Panc1 (cell line): Measurements from ENCODE around the gene ANKRD30A. TPM values are rescaled to one million over a fixed set of nuclear protein-coding genes. Genes with fewer than 3 reads are reported as not detected.

Experiments
- ATAC-seq: fragments of 200-7000 bp; cut with Tn5 transposase; 2 replicates; pipeline ENCODE4 v1.9.1; 2020; ENCODE audit warnings: mild to moderate bottlenecking, moderate library complexity
- BruUV-seq: library from RNA; stranded (reverse); fragments of 400-500 nt; replicated peaks from 2 replicates; lab custom pipeline; 2021; lab: Mats Ljungman, UMichigan
- CTCF ChIA-PET: fragments of 300-600 bp; sonication (Branson Sonifier 250); formaldehyde crosslinking; loops from one replicate; lab custom pipeline; 2022; ENCODE audit warnings: antibody characterized with exemption; lab: Charles Lee
- POLR2A ChIA-PET: fragments of 300-600 bp; sonication (Branson Sonifier 250); formaldehyde crosslinking; loops from one replicate; lab custom pipeline; 2022; ENCODE audit warnings: antibody characterized with exemption; lab: Charles Lee
- DNase-seq: peaks from one replicate; pipeline ENCODE4 v3.0.0-alpha.2; 2010; ENCODE audit warnings: low read depth, low spot score
- H3K27ac ChIP-seq: 2 replicates; pipeline ENCODE4 v1.5.1; 2011; ENCODE audit warnings: mild to moderate bottlenecking, low read length, inconsistent platforms
- H3K27me3 ChIP-seq: fragments of 200-500 bp; sonication (Bioruptor generic); 2 replicates; pipeline ENCODE4 v1.6.0; 2014; ENCODE audit warnings: low read length, inconsistent platforms; ENCODE audit not compliant: control insufficient read depth, insufficient read depth
- H3K36me3 ChIP-seq: fragments of 200-500 bp; sonication (Bioruptor generic); 2 replicates; pipeline ENCODE4 v1.5.1; 2014; ENCODE audit warnings: inconsistent platforms, mild to moderate bottlenecking, low read length, moderate library complexity; ENCODE audit not compliant: control insufficient read depth, insufficient read depth
- H3K4me1 ChIP-seq: 2 replicates; pipeline ENCODE4 v1.5.1; 2011; ENCODE audit warnings: inconsistent platforms, mild to moderate bottlenecking, low read length, moderate library complexity; ENCODE audit not compliant: control insufficient read depth, insufficient read depth
- H3K4me3 ChIP-seq, 2 experiments: 2 replicates each; pipeline ENCODE4 v1.5.1; 2011 to 2012; ENCODE audit warnings: low read depth in 2 of 2, low read length in 2 of 2, mild to moderate bottlenecking in 2 of 2, inconsistent platforms in 1 of 2, moderate library complexity in 1 of 2
- H3K9me3 ChIP-seq: fragments of 200-500 bp; sonication (Bioruptor generic); 2 replicates; pipeline ENCODE4 v1.5.1; 2014; ENCODE audit warnings: low read depth, mild to moderate bottlenecking, inconsistent platforms, low read length, moderate library complexity; ENCODE audit not compliant: control insufficient read depth, insufficient read depth
- CTCF ChIP-seq: fragments of 450-650 bp; IDR thresholded peaks from 2 replicates; pipeline ENCODE4 v1.5.1; 2017; ENCODE audit warnings: mild to moderate bottlenecking
- POLR2AphosphoS5 ChIP-seq: IDR thresholded peaks from 2 replicates; pipeline ENCODE4 v1.6.1; 2012; ENCODE audit warnings: mild to moderate bottlenecking, low read depth, low read length, moderate library complexity
- REST ChIP-seq, 2 experiments: IDR thresholded peaks; 2 replicates each; pipeline ENCODE4 v1.6.1; 2011 to 2012; ENCODE audit warnings: low read depth in 2 of 2, control low read depth in 1 of 2, low read length in 1 of 2, mild to moderate bottlenecking in 1 of 2, moderate library complexity in 1 of 2; ENCODE audit not compliant: insufficient read depth in 1 of 2
- SIN3A ChIP-seq: IDR thresholded peaks from 2 replicates; pipeline ENCODE4 v1.6.1; 2012; ENCODE audit warnings: low read depth, mild to moderate bottlenecking, low read length, moderate library complexity, borderline replicate concordance; ENCODE audit not compliant: insufficient read depth
- TCF7L2 ChIP-seq: IDR thresholded peaks from 2 replicates; pipeline ENCODE4 v1.6.1; 2011; ENCODE audit warnings: mild to moderate bottlenecking, low read depth, low read length, inconsistent platforms
- in situ Hi-C: cut with HindIII; loops from 2 replicates; pipeline ENCODE4 v1.10.0; 2016; ENCODE audit warnings: low sequenced_read_pairs, low pct_unique_long_range_greater_than_20kb
- intact Hi-C: fragments of 100-400 bp; cut with micrococcal nuclease; formaldehyde crosslinking; loops from one replicate; pipeline ENCODE4 v1.10.0; 2022; ENCODE audit not compliant: unreplicated experiment
- total RNA-seq: library from RNA; stranded (reverse); gene quantifications from one replicate; pipeline ENCODE4 v1.2.1, GENCODE V29; 2021; ENCODE audit not compliant: unreplicated experiment

Gene ANKRD30A
- total RNA-seq, 1 experiment from 2014 or later: not detected

GRCh38 chr10:37285063-37285462 is 159.7 kb downstream of the ANKRD30A start:
- H3K4me3 ChIP-seq: no peak overlapping the region
- H3K27ac ChIP-seq: no peak overlapping the region
- DNase-seq: no peak
- H3K4me1 ChIP-seq: no peaks in the 10 kb centered on the region
- POLR2A ChIA-PET: no interaction called here
- H3K36me3 ChIP-seq: no peaks in the 10 kb centered on the region
- TF ChIP-seq REST (IDR thresholded peaks at IDR 0.05; ENCODE audit: insufficient read depth in 1 of 2, low read depth in 2 of 2, low read length in 1 of 2): no peak
- TF ChIP-seq TCF7L2: no peak
- H3K27me3 ChIP-seq: no peaks in the 10 kb centered on the region
- in situ Hi-C loops (no loop called here), intact Hi-C loops (no loop called here)
- no TSS peak for BruUV-seq
- no peaks in the 10 kb centered on the region for H3K9me3 ChIP-seq
- no peak for ATAC-seq
- CTCF ChIA-PET: no interaction called here

- Histone ChIP-seq H3K27ac (no peak overlapping the region), H3K27me3 (no peaks in the 10 kb centered on the region), H3K4me3 (no peak overlapping the region), H3K4me1 (no peaks in the 10 kb centered on the region), H3K9me3 (no peaks in the 10 kb centered on the region), H3K36me3 (no peaks in the 10 kb centered on the region)
- ATAC-seq (no peak), DNase-seq (no peak)
- ChIA-PET POLR2A (no interaction called here), CTCF (no interaction called here)
- in situ Hi-C loops (no loop called here), intact Hi-C loops (no loop called here)
- no TSS peak for BruUV-seq
- TF ChIP-seq CTCF: no peak
- no peak for TF ChIP-seq POLR2AphosphoS5
- no peak for TF ChIP-seq SIN3A
- 0 out of 2 replicates have a peak, but pooled peaks have one; percentile 41 for TF ChIP-seq TCF7L2
These were observed 164.6 kb downstream of the ANKRD30A start for GRCh38 chr10:37289833-37290464.

DNA sequence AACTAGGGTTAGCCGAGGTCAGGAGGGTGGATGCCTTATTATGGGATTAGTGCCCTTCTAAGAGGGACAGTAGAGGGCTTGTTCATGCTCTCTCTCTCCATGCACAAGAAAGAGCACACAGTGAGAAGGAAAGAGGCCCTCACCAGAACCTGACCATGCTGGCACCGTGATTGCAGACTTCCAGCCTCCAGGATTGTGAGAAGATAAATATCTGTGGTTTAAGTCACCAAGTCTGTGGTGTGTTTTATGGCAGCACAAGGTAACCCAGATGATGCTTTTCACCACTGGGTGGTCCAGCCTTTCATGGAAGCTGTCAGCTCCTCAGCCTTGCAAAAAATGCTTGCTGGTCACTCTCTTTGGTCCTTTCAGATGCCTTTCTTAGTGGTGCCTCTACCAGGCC is 175.9 kb downstream of the ANKRD30A start:
- Histone ChIP-seq H3K9me3 (no peaks in the 10 kb centered on the region), H3K27ac (no peak overlapping the region), H3K4me1 (no peaks in the 10 kb centered on the region), H3K27me3 (no peaks in the 10 kb centered on the region), H3K36me3 (no peaks in the 10 kb centered on the region), H3K4me3 (no peak overlapping the region)
- in situ Hi-C loops: no loop called here
- BruUV-seq: no TSS peak
- DNase-seq: no peak
- ChIA-PET CTCF (no interaction called here), POLR2A (no interaction called here)
- no peak for TF ChIP-seq CTCF
- TF ChIP-seq TCF7L2: no peak
- no peak for TF ChIP-seq POLR2AphosphoS5
- TF ChIP-seq REST (IDR thresholded peaks at IDR 0.05; ENCODE audit: insufficient read depth in 1 of 2, low read depth in 2 of 2, low read length in 1 of 2): no peak
- TF ChIP-seq SIN3A: no peak
- intact Hi-C loops: no loop called here
- no peak for ATAC-seq
